HG02610 (cell line): ENCODE measurements around the gene GLT6D1.
"Not testable (repeated sequence)": the region's sequence is repeated elsewhere in the genome, so short reads cannot be mapped to it uniquely, and the experiment has no call there.

ENCODE experiments used
- ATAC-seq: cut with Tn5 transposase; IDR thresholded peaks from one replicate; pipeline ENCODE4 v1.9.1; 2021; ENCODE audit warnings: mild to moderate bottlenecking, moderate library complexity; ENCODE audit not compliant: unreplicated experiment

Gene GLT6D1

DNA sequence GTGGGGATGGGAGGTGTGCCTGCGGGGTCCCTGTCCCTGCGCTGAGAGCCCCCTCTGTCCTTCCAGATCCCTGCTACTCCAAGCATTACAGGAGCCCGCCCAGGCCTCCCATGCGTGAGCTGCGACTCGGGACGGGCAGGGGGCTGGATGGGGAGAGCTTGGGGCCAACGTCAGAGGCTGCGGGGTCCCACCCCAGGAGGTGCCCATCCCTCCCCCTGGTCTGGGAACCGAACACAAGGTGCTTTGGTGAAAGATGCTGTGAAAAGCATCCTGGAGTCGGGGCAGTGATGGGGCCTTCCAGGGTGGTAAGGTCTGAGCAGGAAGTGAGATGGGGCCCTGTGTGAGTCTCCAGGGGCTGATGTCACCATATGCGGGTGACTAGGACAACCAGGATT lies 26.5 kb upstream of the GLT6D1 start:
- no peak for ATAC-seq

DNA sequence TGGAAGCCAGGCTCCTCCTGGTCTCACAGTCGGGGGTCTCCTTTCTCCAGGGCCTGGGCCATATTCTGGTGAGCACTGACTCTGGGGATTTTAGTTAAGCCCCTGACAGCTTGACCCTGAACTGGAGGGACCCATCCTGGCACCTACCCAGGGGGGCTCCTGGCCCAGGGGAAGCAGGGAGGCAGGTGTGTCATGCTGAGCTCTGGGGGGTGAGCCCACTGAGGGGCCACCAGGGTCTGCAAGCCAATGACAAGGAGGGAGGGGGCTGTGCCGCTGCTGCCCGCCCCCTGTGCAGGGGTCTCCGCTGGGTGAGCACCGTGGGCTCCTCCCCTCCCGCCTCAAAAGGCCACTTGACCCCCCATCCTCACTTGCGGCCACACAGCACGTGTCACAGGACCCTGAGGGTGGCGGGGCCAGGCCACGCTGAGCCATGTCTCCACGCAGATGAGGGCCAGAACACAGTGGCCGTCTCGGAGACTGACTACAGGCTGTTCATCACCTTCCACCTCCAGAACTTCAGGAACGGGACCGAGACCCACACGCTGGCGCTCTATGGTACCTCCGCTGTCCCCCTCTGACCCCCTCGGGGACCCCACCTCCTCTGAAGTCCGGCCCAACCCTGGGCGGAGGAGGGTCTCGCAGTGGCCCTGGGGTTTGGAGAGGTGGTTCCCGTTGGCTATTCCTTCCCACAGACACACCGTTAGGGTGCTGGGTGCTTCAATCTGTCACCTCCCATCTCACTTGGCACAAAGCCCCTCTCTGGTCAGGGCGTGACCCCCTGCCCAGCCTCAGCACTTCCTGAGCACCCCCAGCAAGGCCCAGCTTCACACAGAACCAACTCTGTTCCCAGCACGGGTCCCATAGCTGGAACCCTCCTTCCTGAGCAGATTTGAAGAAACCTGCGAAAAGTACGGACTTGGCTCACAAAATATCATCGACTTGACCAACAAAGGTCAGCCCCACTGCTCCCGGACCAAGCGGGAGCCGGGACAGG lies 25.8 kb upstream of the GLT6D1 start:
- no peak for ATAC-seq

GRCh38 chr9:135664266-135664665 lies 24.9 kb upstream of the GLT6D1 start:
- ATAC-seq = no peak

DNA sequence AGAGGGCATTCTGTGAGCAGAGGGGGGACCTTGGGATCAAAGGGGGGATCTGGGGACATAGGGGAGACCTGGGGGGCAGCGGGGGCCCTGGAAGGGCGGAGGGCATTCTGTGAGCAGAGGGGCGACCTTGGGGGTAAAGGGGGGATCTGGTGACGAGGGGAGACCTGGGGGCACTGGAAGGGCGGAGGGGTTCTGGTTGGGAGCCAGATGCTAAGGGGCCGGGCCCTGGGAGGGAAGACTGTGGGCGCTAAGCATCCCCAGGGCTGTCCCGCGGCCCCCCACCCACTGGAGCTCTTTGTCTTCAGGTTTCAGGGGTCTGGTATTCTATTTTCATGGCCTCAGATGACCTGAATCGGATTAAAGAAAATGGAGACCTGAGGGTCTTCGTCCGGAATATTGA lies 24.5 kb upstream of the GLT6D1 start:
- no peak for ATAC-seq

DNA sequence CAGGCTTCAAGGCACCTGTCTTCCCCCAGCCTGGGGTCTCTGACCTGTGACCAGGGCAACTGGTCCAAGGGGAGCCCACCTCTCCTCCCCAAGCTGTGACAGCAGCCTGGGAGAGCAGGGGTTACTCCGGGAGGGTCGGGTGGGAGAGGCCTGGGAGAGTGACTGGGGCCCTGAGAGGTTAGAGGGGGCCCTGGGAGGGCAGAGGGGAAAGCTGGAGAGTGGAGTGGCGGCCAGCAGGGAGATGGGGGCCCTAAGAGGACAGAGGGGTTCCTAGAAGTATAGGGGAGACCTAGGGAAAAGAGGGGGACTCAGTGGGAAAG lies 24.1 kb upstream of the GLT6D1 start:
- ATAC-seq = no peak

GRCh38 chr9:135662758-135663450 lies 23.6 kb upstream of the GLT6D1 start, which contains the start of gene LCN9:
TSS of gene LCN9 (plus strand) at chr9:135663309. CDS start at chr9:135663322, 13 bp downstream.
- no peak for ATAC-seq

- ATAC-seq = no peak
These were observed 22.6 kb upstream of the GLT6D1 start for GRCh38 chr9:135661816-135662560.

- no peak for ATAC-seq
These were observed 21.1 kb upstream of the GLT6D1 start for GRCh38 chr9:135660407-135660806.

DNA sequence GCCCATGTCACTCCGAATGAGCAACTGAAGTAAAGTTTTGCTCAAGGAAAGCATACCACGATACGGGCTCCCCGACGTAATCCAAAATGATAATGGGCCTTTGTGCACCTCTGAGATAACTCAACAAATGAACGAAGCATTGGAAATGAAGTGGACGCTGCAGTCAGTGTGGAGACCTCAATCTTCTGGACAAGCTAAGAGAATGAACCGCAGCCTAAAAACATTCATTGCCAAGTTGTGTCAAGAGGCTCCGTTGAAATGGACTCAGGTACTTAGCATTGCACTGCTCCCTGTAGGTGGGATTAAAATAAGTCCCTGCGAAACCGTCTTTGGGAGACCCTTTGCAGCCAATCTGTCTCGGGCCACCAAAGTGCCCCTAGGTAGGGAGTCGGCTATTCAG lies 19.9 kb upstream of the GLT6D1 start:
- ATAC-seq = no peak

GRCh38 chr9:135657416-135657815 lies 18.1 kb upstream of the GLT6D1 start:
- no peak for ATAC-seq

- ATAC-seq = no peak
These were observed 16.0 kb upstream of the GLT6D1 start for GRCh38 chr9:135655317-135655716.

GRCh38 chr9:135650408-135650807 lies 11.1 kb upstream of the GLT6D1 start:
- no peak for ATAC-seq

DNA sequence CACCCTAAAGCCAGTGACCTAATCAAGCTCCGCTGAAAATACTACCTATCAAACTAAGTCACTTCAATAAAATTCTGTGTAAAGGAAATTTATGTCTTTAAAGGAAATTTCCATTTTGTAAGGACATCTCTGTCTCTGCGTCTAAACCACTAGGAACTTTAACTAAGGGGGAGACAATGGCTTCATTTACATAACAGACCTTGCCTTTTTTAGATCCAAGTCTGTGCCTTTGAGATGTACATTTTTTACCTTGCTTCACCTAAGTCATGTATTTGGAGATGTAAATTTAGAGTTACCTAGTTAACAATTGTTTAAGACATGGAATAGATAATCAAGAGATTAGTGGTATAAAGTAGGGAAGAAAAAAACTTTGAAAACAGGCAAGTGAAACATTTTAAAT lies 10.2 kb upstream of the GLT6D1 start:
- ATAC-seq = no peak

GRCh38 chr9:135648494-135649410 lies 9.4 kb upstream of the GLT6D1 start:
- no peak for ATAC-seq

DNA sequence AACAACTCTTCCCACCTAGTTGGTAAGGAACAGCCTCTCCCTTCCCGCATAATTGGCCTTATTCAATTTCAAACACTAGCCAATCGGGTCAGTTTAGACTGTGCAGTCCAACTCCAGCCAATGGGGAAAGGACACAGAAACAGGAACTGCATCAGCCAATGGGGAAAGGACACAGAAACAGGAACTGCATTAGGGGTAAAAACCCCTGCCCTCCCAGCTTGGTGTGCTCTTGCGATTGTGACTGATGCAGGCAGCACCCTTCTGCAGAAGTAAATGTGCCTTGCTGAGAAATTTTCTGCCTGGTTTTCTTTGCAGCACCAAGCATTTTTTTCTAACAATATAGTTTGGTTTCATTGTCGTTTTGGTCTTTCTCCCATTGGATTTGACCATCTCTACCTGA lies 8.5 kb upstream of the GLT6D1 start:
- ATAC-seq = no peak

DNA sequence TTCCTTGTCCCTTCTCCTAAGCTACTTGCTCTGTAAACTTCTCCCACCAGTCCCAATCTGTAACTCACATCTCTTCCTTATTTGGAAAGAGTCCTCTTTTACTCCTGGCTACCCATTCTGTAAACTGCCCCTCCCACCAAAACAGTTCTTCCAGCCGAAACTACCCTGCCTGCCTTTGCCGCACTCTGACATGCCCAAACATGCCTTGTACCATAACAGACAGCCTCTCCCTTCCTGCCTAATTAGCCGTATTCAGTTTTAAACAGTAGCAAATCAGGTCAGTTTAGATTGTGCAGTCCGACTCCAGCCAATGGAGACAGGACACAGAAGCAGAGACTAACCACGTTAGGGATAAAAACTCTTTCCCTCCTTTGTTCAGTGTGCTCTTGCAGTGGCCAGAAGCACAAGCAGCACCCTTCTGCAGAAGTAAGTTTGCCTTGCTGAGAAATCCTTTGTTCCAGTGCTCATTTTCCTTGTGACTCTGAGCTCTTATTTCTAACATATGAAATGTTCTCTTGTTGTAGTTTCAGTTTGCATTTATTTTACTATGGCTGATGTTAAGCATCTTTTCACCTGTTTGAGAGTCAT lies 5.4 kb upstream of the GLT6D1 start:
- ATAC-seq = no peak

- ATAC-seq = no peak
These were observed 2.4 kb upstream of the GLT6D1 start for GRCh38 chr9:135641745-135642144.

DNA sequence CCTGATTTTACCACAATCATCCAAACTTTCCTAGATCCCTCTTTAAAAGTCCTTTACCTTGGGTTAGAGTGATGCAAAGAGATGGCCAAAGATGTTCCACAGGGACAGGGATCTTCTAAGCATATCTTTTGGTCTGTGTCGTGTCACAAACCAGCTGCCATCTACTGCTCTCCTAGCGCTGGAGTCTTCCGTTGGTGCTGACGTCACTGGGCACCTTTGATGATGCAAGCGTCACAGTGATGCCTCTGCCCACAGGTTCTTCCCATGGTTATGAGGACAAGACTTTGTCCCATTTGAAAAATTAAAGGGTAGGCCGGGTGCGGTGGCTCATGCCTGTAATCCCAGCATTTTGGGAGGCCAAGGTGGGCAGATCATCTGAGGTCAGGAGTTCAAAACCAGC lies 1.7 kb upstream of the GLT6D1 start:
- ATAC-seq = no peak

DNA sequence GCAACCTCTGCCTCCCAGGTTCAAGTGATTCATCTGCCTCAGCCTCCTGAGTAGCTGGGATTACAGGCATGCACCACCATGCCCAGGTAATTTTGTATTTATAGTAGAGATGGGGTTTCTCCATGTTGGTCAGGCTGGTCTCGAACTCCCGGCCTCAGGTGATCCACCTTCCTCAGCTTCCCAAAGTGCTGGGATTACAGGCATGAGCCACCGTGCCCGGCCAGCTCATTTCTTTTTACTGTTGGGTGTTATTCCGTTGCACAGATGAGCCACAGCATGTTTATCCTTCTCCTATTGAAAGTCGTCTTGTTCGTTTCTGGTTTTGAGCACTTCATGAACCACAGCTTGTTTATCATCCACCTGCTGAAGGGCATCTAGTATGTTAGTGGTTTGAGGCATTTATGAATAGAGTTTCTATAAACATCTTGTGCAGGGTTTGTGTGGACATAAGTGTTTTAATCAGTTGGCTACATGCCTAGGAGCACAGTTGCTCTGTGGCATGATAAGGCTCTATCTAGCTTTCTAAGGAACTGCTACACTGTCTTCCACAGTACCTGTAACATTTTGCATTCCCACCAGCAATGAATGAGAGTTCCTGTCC lies 2.3 kb downstream of the GLT6D1 start:
- not testable (repeated sequence) for ATAC-seq

DNA sequence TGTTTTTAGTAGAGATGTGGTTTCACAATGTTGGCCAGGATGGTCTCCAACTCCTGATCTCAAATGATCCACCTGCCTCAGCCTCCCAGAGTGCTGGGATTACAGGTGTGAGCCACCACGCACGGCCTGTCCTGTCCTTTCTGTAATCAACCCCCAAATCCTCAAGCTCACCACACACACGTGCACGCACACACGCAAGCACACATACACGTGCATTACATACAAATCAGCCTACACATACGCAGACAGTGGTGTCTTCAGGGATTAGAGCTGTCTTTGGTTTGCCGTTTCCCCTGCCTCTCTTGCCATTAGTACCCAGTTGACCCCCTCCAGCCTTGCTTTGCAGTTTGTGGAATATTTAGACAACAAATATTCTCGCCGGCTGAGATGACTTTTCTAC lies 6.5 kb downstream of the GLT6D1 start:
- no peak for ATAC-seq
